PC-3 (cell line): Measurements from ENCODE around the gene MTF1.

Source experiments
- CTCF ChIP-seq: fragments of 300-600 bp; sonication (generic); conservative IDR thresholded peaks from 2 replicates; pipeline ENCODE4 v1.5.1; 2017; ENCODE audit warnings: antibody characterized with exemption, low read depth, mild to moderate bottlenecking, low read length
- EZH2 ChIP-seq: fragments of 300-600 bp; sonication (generic); IDR thresholded peaks from one replicate; pipeline ENCODE4 v1.6.1; 2017; ENCODE audit warnings: antibody characterized with exemption, mild to moderate bottlenecking, low read length; ENCODE audit not compliant: unreplicated experiment

GRCh38 chr1:37817481-37817880, 41.9 kb downstream of the MTF1 start:
- TF ChIP-seq CTCF (no peak), EZH2 (no peak)
